ENCODE results near the gene PHACTR2. TPM values are rescaled to one million over a fixed set of nuclear protein-coding genes. Genes with fewer than 3 reads are reported as not detected.
A peak's percentile ranks its signal among the peaks of the same experiment; 100 is the strongest.

Gene PHACTR2
- total and polyA plus RNA-seq, 11 donors, result 10.2 to 101 (median 67.9) TPM

DNA sequence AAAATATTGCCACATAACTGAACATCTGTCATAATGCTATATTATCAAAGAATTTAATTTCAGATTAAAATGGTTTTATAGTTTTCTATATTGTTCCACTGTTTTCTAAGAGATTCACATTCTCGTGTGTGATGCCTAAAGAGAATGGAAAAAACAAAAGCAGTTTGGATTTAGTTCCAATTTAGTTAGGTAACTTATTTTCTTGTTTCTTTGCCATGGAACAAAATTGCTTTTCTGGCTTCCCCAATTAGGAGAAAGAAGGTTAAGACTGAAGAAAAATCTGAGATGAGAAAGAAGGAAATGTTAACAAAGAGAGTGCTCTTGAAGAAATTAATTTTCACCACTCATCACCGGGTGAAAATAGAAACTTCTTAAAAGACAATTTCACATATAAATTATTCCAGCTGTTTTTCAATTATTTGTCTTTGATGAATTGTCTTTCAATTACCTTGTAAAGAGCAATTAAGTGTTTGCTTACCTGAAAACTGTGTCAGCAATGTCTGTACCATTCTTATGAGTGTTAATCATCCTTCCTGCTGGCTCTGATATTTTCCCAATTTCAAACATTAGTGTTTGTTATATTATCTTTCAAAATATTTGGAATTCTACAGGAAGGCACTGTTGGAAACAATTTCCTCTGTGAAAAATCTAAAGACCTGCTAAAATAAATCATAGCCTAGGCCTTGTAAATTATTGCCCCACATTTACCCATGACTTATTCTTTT, 19.5 kb downstream of the PHACTR2 start:
- intact Hi-C loops (cut with DNase I), result loop anchor here in 2 of 10 donors (5.0 kb wide), 2 partner anchors 45 to 50 kb away; no protein-coding TSS in a partner anchor

DNA sequence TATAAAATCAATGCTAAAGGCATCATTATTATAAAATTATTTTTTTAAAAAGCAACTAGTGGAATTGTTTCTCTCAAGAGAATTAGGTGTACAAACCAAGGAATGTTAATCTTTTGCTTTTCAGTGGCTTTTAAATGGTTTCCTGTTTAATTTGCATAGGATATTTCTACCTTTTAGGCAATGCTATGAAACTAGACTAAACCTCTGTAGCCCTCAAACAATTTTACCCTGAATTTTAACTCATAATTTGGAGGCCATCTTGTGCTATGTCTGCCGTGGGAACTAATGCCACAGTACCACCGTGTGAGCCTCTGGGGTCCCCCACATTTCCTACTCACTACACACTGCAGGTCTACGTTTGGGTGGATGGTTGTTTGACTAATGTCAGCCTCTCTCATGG, 20.6 kb downstream of the PHACTR2 start:
- Histone ChIP-seq H3K4me3 (no peak overlapping the region), H3K4me1 (peaks cover 4 to 96% (median 69%) of the 10 kb centered on the region in 12 donors), H3K36me3 (no peaks in the 10 kb centered on the region), H3K9me3 (no peaks in the 10 kb centered on the region), H3K27ac (peak overlapping the region in 6 of 12 donors; percentile 30 to 78 (median 56)), H3K27me3 (no peaks in the 10 kb centered on the region)
- intact Hi-C loops (cut with DNase I), result loop anchor here in 2 of 10 donors (5.0 kb wide), 2 partner anchors 44 to 49 kb away; no protein-coding TSS in a partner anchor
- WGBS, 4 donors, result 71 to 100% (median 89%) methylated on average over 3 of the region's 3 CpGs
- ATAC-seq, result no peak
- TF ChIP-seq POLR2A (IDR thresholded peaks at IDR 0.05), result no peak
- TF ChIP-seq, protein P1, sequence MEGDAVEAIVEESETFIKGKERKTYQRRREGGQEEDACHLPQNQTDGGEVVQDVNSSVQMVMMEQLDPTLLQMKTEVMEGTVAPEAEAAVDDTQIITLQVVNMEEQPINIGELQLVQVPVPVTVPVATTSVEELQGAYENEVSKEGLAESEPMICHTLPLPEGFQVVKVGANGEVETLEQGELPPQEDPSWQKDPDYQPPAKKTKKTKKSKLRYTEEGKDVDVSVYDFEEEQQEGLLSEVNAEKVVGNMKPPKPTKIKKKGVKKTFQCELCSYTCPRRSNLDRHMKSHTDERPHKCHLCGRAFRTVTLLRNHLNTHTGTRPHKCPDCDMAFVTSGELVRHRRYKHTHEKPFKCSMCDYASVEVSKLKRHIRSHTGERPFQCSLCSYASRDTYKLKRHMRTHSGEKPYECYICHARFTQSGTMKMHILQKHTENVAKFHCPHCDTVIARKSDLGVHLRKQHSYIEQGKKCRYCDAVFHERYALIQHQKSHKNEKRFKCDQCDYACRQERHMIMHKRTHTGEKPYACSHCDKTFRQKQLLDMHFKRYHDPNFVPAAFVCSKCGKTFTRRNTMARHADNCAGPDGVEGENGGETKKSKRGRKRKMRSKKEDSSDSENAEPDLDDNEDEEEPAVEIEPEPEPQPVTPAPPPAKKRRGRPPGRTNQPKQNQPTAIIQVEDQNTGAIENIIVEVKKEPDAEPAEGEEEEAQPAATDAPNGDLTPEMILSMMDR (IDR thresholded peaks at IDR 0.05), result no peak
- no peak for DNase-seq

More for the DNA sequence above, 19.5 kb downstream of the PHACTR2 start:
- DNase-seq (no peak), ATAC-seq (no peak)
- 42 to 63% (median 49%) methylated on average over 2 of the region's 2 CpGs for WGBS, 4 donors
- no peak for TF ChIP-seq POLR2A (IDR thresholded peaks at IDR 0.05)
- TF ChIP-seq, protein P1 (IDR thresholded peaks at IDR 0.05), result no peak
- Histone ChIP-seq H3K9me3 (no peaks in the 10 kb centered on the region), H3K27me3 (no peaks in the 10 kb centered on the region), H3K4me1 (peaks cover 4 to 95% (median 72%) of the 10 kb centered on the region in 12 donors), H3K36me3 (no peaks in the 10 kb centered on the region), H3K4me3 (no peak overlapping the region), H3K27ac (peak overlapping the region in 10 of 12 donors; percentile 1 to 78 (median 42))

DNA sequence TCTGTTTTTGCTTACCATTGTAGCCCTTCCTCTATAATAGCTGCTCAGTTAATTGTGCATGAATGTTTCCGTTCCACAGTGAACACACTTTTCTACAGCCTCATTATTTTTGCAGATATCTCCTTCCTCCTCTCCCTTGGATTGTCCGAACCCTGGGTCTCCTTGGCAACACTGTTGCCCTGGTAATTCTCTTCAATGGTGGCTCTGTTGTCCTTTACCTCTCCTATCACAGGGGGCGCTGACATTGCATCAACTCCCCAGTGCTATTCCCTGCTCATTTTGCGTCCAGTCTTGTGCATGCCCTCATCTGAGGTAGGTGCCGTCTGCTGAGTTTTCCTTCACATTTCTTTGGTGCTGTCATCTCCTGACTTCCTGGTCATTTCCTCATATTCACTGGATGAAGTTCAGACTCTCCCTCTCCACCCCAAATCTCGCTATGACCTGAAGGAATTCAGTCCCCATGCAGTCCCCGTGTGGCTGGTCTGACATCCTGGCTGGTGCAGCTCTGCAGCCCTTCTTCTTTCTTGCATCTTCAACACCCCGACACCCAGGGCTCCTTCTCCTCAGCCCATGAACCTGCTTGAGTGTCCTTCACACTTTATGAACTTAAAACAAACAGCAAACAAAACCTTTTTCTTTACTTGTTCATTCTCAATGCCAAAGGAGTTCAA, 21.1 kb downstream of the PHACTR2 start:
- peaks cover 4 to 97% (median 67%) of the 10 kb centered on the region in 12 donors for H3K4me1 ChIP-seq
- TF ChIP-seq POLR2A (IDR thresholded peaks at IDR 0.05), result no peak
- TF ChIP-seq, protein P1 (IDR thresholded peaks at IDR 0.05), result no peak
- no peak for ATAC-seq

DNA sequence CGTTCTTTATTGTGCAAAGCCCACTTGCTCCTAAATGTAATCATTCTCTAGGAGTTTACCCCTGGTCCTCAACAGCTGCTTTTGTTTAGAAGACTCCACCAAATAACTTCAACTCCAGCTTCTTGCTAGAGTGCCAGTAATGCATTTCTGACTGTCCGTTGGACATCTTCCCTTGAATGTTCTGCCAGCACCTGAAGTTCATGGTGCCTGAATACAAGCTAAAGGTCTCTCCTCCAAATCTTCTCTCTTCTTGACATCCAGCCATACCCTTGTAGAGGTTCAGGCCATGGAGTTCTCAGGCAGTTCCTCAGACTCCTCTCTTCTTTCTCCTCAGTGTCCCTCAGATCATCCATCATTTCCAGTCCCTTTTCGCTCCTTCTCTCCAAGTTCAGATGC, 21.7 kb downstream of the PHACTR2 start:
- H3K4me1 ChIP-seq, result peaks cover 4 to 92% (median 65%) of the 10 kb centered on the region in 12 donors
- no peak overlapping the region for H3K4me3 ChIP-seq
- H3K27ac ChIP-seq, result peak overlapping the region in 7 of 12 donors; percentile 11 to 78 (median 70)
- TF ChIP-seq, protein P1 (IDR thresholded peaks at IDR 0.05), result no peak
- TF ChIP-seq POLR2A (IDR thresholded peaks at IDR 0.05), result no peak
- H3K27me3 ChIP-seq, result no peaks in the 10 kb centered on the region
- intact Hi-C loops (cut with DNase I), result loop anchor here in 2 of 10 donors (5.0 kb wide), 2 partner anchors 43 to 48 kb away; no protein-coding TSS in a partner anchor
- no peaks in the 10 kb centered on the region for H3K36me3 ChIP-seq
- ATAC-seq (no peak), DNase-seq (no peak)
- 73 to 84% (median 79%) methylated on average over 3 of the region's 3 CpGs for WGBS, 4 donors
- H3K9me3 ChIP-seq, result no peaks in the 10 kb centered on the region

More for the DNA sequence above, 21.1 kb downstream of the PHACTR2 start:
- no peaks in the 10 kb centered on the region for H3K9me3 ChIP-seq
- WGBS, 4 donors, result 72 to 81% (median 77%) methylated on average over 8 of the region's 8 CpGs
- DNase-seq, result no peak
- H3K36me3 ChIP-seq, result no peaks in the 10 kb centered on the region
- intact Hi-C loops (cut with DNase I), result loop anchor here in 2 of 10 donors (5.0 kb wide), 2 partner anchors 43 to 48 kb away; no protein-coding TSS in a partner anchor
- H3K27ac ChIP-seq, result peak overlapping the region in 6 of 12 donors; percentile 30 to 78 (median 60)
- H3K27me3 ChIP-seq, result no peaks in the 10 kb centered on the region
- H3K4me3 ChIP-seq, result no peak overlapping the region

All from heart left ventricle (tissue), 16 donors.